GM18502 (cell line): ENCODE data around the gene VASN.
A peak's percentile ranks its signal among the peaks of the same experiment; 100 is the strongest.

Experiments used
- ATAC-seq: cut with Tn5 transposase; IDR thresholded peaks from one replicate; pipeline ENCODE4 v1.9.1; 2021; ENCODE audit warnings: mild to moderate bottlenecking; ENCODE audit not compliant: unreplicated experiment, poor library complexity

Gene VASN

GRCh38 chr16:4415538-4416199 lies 44.0 kb downstream of the VASN start:
- ATAC-seq: no peak

GRCh38 chr16:4416200-4417032 lies 44.8 kb downstream of the VASN start, which contains the start of gene CORO7:
Gene CORO7, minus strand, starts transcription at chr16:4416596. Its CDS starts 78 bp downstream, at chr16:4416518.
- peak; percentile 73 for ATAC-seq

DNA sequence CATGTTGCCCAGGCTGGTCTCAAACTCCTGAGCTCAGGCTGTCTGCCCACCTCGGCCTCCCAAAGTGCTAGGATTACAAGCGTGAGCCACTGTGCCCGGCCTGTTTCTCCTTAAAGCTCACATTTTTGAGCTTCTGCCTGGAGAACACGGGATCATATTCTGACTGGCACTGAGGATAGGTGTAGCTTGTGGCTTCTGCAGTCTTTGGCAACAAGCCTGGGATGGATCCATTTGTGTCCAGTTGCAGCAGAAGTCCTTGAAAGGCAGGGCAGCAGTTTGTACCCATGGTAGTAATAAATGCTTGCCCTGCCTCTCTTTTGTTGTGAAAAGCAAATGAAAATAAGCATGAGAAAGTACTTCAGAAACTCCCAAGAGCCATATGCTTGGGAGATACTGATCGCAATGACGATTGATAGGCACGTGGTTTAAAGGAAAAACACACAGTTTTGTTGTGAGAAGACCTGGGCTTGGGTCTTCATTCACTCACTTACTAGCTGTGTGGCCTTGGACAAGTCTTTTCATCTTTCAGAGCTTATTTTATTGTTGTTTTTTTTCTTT lies 47.8 kb downstream of the VASN start:
- ATAC-seq: no peak

DNA sequence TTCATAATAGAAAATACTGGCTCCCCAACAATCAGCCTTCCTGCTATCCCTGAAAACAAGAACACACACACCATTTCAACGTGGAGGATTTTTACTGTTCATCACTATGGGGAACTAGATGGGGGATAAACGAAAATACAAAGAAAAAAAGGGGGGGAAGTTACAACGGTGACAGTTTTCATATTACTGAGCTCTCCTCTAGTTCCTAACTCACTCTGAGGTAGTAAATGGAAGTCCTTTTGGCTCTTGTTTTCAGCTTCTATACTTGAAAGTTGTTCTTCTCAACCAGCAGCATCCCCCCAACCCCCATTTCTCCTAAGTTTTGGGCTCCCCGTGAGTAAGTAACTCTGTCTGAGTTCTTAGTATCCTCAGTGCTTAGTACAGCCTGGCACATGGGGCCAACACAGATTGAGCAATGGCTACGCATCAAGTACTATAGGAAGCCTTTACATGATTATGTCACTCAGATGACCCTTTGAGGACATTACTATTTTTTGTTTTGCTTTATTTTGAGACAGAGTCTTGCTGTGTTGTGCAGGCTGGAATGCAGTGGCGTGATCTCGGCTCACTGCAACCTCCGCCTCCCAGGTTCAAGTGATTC lies 49.0 kb downstream of the VASN start:
- no peak for ATAC-seq

DNA sequence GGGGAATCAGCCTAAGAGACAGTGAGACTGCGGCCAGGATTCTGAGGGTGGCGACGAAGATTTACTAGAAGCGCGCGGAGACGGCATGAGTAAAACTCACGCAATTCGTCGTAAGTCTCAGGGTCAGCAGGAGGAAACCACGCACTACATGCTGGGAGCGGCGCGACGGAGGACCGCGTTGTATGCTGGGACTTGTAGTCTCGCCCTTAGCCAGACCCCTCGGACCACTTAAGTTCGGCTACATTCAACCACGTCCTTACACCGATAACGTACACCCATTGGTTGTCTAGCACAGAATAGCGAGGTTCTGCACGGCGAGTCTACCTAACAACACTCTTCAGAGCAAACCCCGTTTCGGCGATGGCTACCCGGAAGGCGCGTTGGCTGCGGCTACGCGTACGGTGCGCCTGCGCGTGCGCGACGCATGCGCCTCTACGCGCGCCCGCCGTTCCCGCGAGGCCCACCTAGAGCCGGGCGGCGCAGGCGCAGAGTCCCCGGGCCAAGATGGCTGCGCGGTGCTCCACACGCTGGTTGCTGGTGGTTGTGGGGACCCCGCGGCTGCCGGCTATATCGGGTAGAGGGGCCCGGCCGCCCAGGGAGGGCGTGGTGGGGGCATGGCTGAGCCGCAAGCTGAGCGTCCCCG lies 53.9 kb downstream of the VASN start, which contains the start of gene DNAJA3:
TSS of gene DNAJA3 (plus strand) at position 491 of the 643 bp plus-strand sequence. CDS start at position 505, 14 bp downstream.
- ATAC-seq: peak; percentile 93

DNA sequence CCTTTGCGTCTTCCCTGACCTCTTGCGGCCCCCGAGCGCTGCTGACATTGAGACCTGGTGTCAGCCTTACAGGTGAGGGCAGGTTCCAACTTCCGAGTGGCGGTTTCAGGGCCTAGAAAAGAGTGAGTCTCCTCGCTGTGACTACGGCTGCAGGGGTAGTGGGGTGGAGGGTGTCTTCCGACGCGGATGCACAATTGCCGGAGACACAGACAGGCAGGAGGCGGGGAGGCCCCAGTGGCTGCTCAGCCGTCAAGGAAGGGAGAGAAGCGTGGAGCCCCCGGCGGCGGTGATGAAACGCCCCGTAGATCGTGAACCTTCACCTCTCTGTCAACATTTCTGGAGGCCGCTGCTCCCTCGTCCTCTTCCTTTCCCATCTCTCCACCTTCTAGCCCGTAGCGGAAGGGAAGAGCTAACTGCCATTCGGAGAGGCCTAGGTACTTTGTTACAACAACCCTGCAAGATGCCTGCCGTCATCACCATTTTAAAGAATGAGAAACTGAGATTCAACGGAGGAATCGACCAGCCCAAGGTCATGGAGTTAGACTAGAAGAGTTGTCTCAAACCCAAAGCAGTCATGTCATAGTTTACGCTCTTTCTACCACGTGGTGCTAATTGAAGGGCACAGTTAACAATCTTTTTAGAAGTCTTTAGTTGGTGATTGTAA lies 54.5 kb downstream of the VASN start:
- ATAC-seq: peak; percentile 25

- no peak for ATAC-seq
These were observed 55.2 kb downstream of the VASN start for GRCh38 chr16:4426722-4427372.

- ATAC-seq: no peak
These were observed 56.9 kb downstream of the VASN start for GRCh38 chr16:4428500-4428899.

GRCh38 chr16:4431023-4431422 lies 59.4 kb downstream of the VASN start:
- ATAC-seq: no peak
